ENCODE measurements around the gene PCSK9. TPM values are rescaled to one million over a fixed set of nuclear protein-coding genes. Genes with fewer than 3 reads are reported as not detected.
"Not testable (repeated sequence)": the region's sequence is repeated elsewhere in the genome, so short reads cannot be mapped to it uniquely, and the experiment has no call there.

PCSK9 gene
- total RNA-seq, 1 donor from 2014 or later: 4.1 TPM

GRCh38 chr1:55070293-55071164 lies 31.2 kb downstream of the PCSK9 start:
- no peak for DNase-seq (ENCODE audit: low spot score in 2 of 2)
- no peak for FAIRE-seq

DNA sequence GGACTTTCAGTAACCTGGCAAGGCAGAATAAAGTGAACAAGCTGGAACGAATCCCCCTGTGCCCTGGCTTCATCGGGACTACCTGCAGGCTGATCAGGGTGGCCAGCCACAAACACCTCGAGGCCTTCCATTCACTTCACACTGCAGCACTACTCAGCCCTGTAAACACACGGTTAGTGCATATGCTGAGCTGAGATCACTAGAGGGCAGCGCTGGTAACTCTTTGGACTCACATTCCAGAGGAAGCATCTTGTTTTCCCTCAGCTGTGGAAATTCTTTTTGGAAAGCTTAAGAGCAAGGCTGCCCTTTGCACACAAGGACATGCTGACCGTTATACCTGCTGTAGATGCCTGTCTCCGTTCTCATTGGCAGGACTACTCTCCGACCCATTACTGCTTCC lies 32.1 kb downstream of the PCSK9 start:
- no peak for DNase-seq (ENCODE audit: low spot score in 2 of 2)
- FAIRE-seq: no peak

GRCh38 chr1:55073187-55073916 lies 34.0 kb downstream of the PCSK9 start:
- no peak for FAIRE-seq

DNA sequence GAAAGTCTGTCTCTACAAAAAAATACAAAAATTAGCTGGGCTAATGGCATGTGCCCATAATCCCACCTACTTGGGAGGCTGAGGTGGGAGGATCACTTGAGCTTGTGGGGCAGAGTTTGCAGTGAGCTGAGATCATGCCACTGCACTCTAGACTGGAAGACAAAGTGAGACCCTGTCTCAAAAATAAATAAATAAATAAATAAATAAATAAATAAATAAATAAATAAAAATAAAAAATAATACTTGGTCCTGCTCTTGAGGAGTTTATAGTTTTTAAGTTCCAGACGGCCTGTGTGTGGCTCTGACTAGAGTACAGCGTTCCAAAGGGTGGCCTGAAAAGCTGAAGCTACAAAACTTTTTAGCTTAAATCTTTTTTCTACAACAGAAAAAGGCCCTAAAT lies 35.1 kb downstream of the PCSK9 start:
- DNase-seq (ENCODE audit: low spot score in 2 of 2) (no peak), FAIRE-seq (no peak)

More at GRCh38 chr1:55073187-55073916, 34.0 kb downstream of the PCSK9 start:
- no peak for DNase-seq (ENCODE audit: low spot score in 2 of 2)

DNA sequence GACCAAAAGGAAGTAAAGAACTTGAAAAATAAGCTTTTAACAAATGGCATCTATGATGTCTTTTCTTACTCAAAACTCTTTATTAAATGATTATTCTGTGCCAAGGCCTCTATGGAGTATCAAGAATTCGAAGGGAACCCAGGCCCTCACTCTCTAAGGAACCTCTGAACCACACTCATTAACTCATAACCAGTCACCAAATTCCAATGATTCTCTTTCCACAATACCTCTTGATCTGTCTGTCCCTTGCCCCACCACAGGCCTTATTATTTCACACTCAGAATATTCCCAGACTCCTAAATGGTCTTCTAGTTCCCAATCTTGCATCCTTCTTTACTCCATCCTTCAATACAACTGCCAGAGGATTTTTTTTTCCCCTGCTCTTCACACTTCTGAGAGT lies 37.0 kb downstream of the PCSK9 start:
- FAIRE-seq (no peak), DNase-seq (ENCODE audit: low spot score in 2 of 2) (no peak)

GRCh38 chr1:55078470-55078869 lies 39.1 kb downstream of the PCSK9 start:
- FAIRE-seq (no peak), DNase-seq (ENCODE audit: low spot score in 2 of 2) (no peak)

DNA sequence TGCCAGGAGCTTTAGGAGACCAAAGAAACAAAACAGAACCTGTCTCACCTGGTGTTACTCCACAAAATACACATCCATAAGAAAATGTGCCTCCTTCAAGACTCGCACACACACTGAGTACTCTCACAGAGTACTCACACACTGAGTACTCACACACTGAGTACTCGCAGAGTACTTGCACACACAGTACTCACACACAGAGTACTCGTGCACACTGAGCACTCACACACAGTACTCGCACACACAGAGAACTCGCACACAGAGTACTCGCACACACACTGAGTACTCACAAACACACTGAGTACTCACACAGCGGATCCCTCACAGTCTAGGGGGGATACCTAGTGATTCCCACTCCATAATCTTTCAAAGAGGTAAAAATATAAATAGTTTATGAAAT lies 40.3 kb downstream of the PCSK9 start:
- FAIRE-seq: no peak
- DNase-seq (ENCODE audit: low spot score in 2 of 2): no peak

DNA sequence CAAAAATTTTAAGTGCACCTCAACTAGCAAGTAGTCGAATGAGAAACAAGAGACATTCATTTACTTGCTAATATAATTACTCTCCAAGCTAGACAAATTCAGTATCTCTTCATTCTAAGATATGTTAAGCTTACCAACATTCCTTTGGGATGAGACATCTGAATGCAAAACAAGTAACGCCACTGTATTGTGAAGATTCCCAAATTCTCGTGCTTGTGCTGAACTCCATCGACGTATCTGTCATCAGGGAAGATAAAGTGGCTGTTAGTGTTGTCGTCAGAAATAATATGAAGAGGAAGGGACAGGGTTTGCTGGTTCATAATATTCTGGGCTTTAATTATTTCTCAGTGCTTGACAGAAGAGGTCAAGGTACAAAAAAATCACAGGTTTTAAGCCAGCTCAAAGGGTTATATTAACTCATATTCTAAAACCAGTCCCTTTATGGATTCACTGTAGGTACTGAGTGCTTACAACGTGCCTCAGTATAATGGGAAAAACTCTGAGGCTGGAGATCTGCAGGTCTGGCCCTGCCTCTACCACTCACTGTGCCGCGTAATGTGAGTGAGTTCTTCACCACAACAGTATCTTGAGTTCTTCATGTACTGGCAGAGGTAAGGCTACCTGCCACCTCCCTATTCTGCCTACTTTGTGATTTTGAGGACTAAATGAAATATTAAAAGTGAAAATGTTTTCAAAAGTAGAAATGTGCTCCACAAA lies 42.0 kb downstream of the PCSK9 start:
- FAIRE-seq: no peak

DNA sequence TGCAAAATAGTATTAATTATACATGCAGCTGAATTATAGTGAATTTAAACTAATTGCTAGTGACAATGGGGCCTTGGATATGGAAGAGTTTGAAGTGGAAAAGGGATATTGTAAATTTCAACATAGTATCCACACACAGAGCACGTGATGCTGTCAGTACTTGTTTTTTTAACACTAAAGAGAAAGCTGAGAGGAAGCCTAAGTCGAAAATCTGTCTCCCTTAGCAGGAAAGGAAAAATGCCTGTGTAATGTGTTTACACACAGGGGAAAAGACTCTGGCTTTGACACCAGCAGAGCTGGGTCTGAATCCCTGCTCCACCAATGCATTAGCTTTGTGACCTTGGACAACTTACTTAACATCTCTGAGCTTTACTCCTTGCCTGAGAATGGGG lies 42.6 kb downstream of the PCSK9 start:
- DNase-seq (ENCODE audit: low spot score in 2 of 2): no peak
- no peak for FAIRE-seq

More for the DNA sequence above, 42.0 kb downstream of the PCSK9 start:
- DNase-seq (ENCODE audit: low spot score in 2 of 2): no peak

DNA sequence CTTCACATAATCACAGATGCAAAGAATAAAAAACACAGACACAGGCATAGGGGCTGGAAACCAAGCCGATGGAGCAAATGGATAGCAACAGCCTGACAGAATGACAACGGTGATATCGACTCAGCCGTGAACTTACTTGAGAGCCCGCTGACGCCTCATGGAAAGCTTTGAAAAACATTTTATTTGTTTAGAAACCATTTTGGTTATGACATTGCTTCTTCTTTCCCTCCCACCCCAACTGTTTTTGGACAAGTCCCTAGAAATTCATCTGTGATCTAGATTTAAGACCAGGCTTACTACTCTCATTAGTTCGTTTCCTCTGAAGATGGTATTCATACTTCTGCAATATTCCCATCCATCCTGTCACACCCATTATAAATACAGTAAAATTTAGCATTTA lies 44.9 kb downstream of the PCSK9 start:
- FAIRE-seq (no peak), DNase-seq (ENCODE audit: low spot score in 2 of 2) (no peak)

GRCh38 chr1:55087439-55087838 lies 48.1 kb downstream of the PCSK9 start:
- DNase-seq (ENCODE audit: low spot score in 2 of 2): no peak
- FAIRE-seq: no peak

- DNase-seq (ENCODE audit: low spot score in 2 of 2): no peak
- no peak for FAIRE-seq
Measured at GRCh38 chr1:55088413-55088812, 49.1 kb downstream of the PCSK9 start.

GRCh38 chr1:55089683-55090082 lies 50.3 kb downstream of the PCSK9 start:
- no peak for DNase-seq (ENCODE audit: low spot score in 2 of 2)
- FAIRE-seq: no peak

- FAIRE-seq (no peak), DNase-seq (ENCODE audit: low spot score in 2 of 2) (no peak)
Measured at GRCh38 chr1:55092475-55092874, 53.1 kb downstream of the PCSK9 start.

DNA sequence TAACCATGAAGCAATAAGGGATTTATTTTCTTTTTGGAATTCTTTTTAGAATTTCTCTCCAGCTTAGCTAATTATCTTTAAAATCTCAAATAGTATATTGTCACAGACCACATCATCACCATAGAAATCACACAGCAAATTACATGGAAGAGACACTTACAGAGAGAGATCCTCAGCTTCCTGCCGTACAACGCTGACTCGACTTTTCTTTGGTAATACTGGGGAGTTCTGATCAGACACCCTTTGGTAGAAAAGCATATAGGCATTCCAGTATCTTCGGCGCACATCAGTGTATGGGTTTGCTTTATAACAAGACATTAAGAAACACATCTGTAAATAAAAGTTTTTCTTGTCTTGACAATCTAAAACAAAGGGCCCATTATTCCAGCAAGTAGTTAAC lies 55.7 kb downstream of the PCSK9 start:
- DNase-seq (ENCODE audit: low spot score in 2 of 2) (no peak), FAIRE-seq (no peak)

DNA sequence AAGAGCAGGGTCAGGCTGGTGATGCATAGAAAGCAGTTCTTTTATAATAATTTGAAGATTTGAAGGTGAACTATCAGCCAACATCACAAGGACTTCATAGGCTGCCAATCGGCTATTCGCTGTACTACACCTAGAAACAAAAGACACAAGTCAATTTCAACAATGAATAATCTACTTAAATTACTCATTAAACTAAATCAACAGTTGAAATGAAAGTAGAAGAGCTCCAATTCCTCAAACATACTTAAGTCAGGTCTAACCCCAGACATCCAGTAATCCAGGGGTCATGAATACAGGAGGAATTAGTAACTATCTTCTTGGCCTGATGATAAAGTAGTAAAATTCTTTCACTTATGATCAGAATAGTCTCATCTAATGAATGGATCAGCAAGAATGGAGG lies 64.5 kb downstream of the PCSK9 start:
- DNase-seq (ENCODE audit: low spot score in 2 of 2) (no peak), FAIRE-seq (no peak)

DNA sequence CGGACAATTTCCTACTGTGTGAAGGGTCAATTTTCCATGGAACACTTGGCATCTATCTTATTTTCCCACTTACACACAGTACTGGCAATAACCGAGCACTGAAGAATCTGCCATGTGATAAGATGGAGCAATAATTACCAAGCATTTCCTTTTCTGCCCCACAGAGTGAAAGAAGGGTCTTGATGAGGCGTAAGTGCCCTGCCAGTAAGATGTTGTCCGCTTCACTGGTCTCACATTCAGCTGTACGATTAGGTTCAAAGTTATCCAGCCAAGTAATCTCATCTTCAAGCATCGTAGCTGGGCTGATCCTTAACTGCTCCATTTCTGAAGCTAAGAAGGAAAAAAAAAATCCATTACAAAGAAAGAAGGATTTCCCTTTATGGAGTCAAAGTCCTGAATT lies 67.8 kb downstream of the PCSK9 start:
- DNase-seq (ENCODE audit: low spot score in 2 of 2) (no peak), FAIRE-seq (no peak)

DNA sequence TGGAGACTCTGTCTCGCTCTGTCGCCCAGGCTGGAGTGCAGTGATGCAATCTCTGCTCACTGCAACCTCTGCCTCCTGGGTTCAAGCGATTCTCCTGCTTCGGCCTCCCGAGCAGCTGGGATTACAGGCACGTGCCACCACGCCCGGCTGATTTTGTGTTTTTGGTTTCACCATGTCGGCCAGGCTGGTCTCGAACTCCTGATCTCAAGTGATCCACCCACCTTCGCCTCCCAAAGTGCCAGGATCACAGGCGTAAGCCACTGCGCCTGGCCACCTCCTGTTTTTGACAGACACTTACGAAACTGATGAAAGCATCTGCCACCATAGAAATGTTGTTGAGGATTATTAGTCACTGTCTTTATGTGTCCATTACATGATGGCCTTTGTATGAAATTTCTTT lies 69.7 kb downstream of the PCSK9 start:
- not testable (repeated sequence) for FAIRE-seq; DNase-seq (ENCODE audit: low spot score in 2 of 2)

All from frontal cortex (tissue), 4 donors.